OCI-LY7 (cell line): Measurements from ENCODE around the gene RNF130.

Experiments
- EZH2phosphoT487 ChIP-seq: fragments of 200-600 bp; sonication (generic); IDR thresholded peaks from 2 replicates; pipeline ENCODE4 v1.6.1; 2018; ENCODE audit warnings: low read depth, borderline replicate concordance, mild to moderate bottlenecking, mixed run types, antibody characterized with exemption, low read length, moderate library complexity, mixed read lengths
- TF ChIP-seq, protein P1 (sequence below): fragments of 200-600 bp; sonication (generic); conservative IDR thresholded peaks from 2 replicates; pipeline ENCODE4 v1.5.1; 2014; ENCODE audit warnings: mild to moderate bottlenecking, antibody characterized with exemption, low read length, moderate library complexity, mixed read lengths

DNA sequence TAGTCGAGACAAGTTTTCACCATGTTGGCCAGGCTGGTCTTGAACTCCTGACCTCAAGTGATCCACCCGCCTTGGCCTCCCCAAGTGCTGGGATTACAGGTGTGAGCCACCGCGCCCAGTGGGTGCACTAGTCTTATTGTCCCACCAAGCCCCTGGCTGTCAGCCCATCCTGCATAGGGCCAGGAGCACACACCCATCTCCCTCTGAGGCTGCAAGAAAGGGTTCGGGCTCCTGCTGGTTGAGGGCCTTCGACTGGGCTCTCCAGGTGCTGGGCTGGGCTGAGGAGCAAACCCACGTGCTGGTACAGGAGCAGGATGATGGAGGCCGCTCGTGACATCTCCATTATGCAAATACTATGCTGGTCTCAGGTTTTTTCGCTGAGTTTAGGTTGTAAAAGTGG is 25.1 kb upstream of the RNF130 start:
- TF ChIP-seq, protein P1, sequence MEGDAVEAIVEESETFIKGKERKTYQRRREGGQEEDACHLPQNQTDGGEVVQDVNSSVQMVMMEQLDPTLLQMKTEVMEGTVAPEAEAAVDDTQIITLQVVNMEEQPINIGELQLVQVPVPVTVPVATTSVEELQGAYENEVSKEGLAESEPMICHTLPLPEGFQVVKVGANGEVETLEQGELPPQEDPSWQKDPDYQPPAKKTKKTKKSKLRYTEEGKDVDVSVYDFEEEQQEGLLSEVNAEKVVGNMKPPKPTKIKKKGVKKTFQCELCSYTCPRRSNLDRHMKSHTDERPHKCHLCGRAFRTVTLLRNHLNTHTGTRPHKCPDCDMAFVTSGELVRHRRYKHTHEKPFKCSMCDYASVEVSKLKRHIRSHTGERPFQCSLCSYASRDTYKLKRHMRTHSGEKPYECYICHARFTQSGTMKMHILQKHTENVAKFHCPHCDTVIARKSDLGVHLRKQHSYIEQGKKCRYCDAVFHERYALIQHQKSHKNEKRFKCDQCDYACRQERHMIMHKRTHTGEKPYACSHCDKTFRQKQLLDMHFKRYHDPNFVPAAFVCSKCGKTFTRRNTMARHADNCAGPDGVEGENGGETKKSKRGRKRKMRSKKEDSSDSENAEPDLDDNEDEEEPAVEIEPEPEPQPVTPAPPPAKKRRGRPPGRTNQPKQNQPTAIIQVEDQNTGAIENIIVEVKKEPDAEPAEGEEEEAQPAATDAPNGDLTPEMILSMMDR = no peak
- no peak for TF ChIP-seq EZH2phosphoT487
